Endothelial cell of umbilical vein (primary cell): ENCODE measurements around the gene KCNMA1. TPM values are rescaled to one million over a fixed set of nuclear protein-coding genes. Genes with fewer than 3 reads are reported as not detected.
"Not testable (repeated sequence)": the region's sequence is repeated elsewhere in the genome, so short reads cannot be mapped to it uniquely, and the experiment has no call there.

Experiments
- BruUV-seq: library from RNA; stranded (reverse); fragments of 400-500 nt; replicated peaks from 2 replicates; lab custom pipeline; 2021; lab: Mats Ljungman, UMichigan
- CTCF ChIA-PET: fragments of 300-600, 350-600 bp; sonication (Branson Sonifier 250); formaldehyde crosslinking; loops from one replicate; lab custom pipeline; 2021; ENCODE audit warnings: antibody characterized with exemption, inconsistent platforms; lab: Charles Lee
- POLR2A ChIA-PET: fragments of 300-600, 350-600 bp; sonication (Branson Sonifier 250); formaldehyde crosslinking; loops from one replicate; lab custom pipeline; 2021; ENCODE audit warnings: antibody characterized with exemption, inconsistent platforms; lab: Charles Lee
- DNase-seq: peaks from one replicate; pipeline ENCODE4 v3.0.0-alpha.2; 2011; ENCODE audit warnings: low read depth, low spot score
- FAIRE-seq: peaks from 2 replicates; lab custom pipeline; 2011; peaks lifted over from hg19 to GRCh38; lab: Jason Lieb, UNC
- H2AFZ ChIP-seq: 2 replicates; pipeline ENCODE4 v1.6.0; 2012; ENCODE audit warnings: low read depth, low read length, control low read depth, inconsistent platforms
- H3K27ac ChIP-seq: 2 replicates; pipeline ENCODE4 v1.5.1; 2011; ENCODE audit warnings: low read depth, mild to moderate bottlenecking, control low read depth, low read length, moderate library complexity; ENCODE audit not compliant: insufficient read depth
- H3K27me3 ChIP-seq, 2 experiments: 2 replicates each; pipeline versions ENCODE4 v1.6.0 to v1.6.1; 2011; ENCODE audit warnings: low read length in 2 of 2, mixed read lengths in 1 of 2; ENCODE audit not compliant: control insufficient read depth in 2 of 2, insufficient read depth in 2 of 2
- H3K36me3 ChIP-seq, 2 experiments: 2 replicates in 1 of 2; 3 replicates in 1 of 2; pipeline ENCODE4 v1.5.1; 2011; ENCODE audit warnings: low read length in 2 of 2, mild to moderate bottlenecking in 1 of 2, moderate library complexity in 1 of 2; ENCODE audit not compliant: control insufficient read depth in 2 of 2, insufficient read depth in 2 of 2; ENCODE audit errors: extremely low read depth in 1 of 2
- H3K4me1 ChIP-seq: 3 replicates; pipeline ENCODE4 v1.5.1; 2011; ENCODE audit warnings: mild to moderate bottlenecking, low read length; ENCODE audit not compliant: control insufficient read depth, insufficient read depth; ENCODE audit errors: extremely low read depth
- H3K4me2 ChIP-seq: 2 replicates; pipeline ENCODE4 v1.6.1; 2011; ENCODE audit warnings: low read length, control low read depth, mixed read lengths; ENCODE audit not compliant: insufficient read depth
- H3K4me3 ChIP-seq, 3 experiments: fragments of 200-600 bp in 1 of 3; sonication (generic), shearing (Covaris generic) in 1 of 3; replicated peaks in 1 of 3; 2 replicates each; pipeline ENCODE4 v1.5.1; 2011 to 2016; ENCODE audit warnings: control low read depth in 3 of 3, low read length in 3 of 3, mild to moderate bottlenecking in 2 of 3, inconsistent platforms in 1 of 3, low read depth in 1 of 3, moderate library complexity in 1 of 3; ENCODE audit not compliant: insufficient read depth in 1 of 3
- H3K79me2 ChIP-seq: 2 replicates; pipeline ENCODE4 v1.6.0; 2012; ENCODE audit warnings: low read length, inconsistent platforms; ENCODE audit not compliant: control insufficient read depth, insufficient read depth
- H3K9ac ChIP-seq: replicated peaks from 2 replicates; pipeline ENCODE3; 2011; ENCODE audit warnings: low read length, control low read depth; ENCODE audit not compliant: insufficient read depth; ENCODE audit errors: extremely low read depth
- H3K9me1 ChIP-seq: replicated peaks from 3 replicates; pipeline ENCODE4 v1.6.0; 2011; ENCODE audit warnings: mild to moderate bottlenecking, low read length; ENCODE audit not compliant: control insufficient read depth, insufficient read depth; ENCODE audit errors: extremely low read depth
- H3K9me3 ChIP-seq: replicated peaks from 2 replicates; pipeline ENCODE4 v1.5.1; 2012; ENCODE audit warnings: low read length, inconsistent platforms; ENCODE audit not compliant: control insufficient read depth, insufficient read depth
- H4K20me1 ChIP-seq: replicated peaks from 2 replicates; pipeline ENCODE3; 2011; ENCODE audit warnings: mild to moderate bottlenecking, low read length; ENCODE audit not compliant: control insufficient read depth, insufficient read depth; ENCODE audit errors: extremely low read depth
- EZH2 ChIP-seq: IDR thresholded peaks from 2 replicates; pipeline ENCODE4 v1.6.1; 2012; ENCODE audit warnings: borderline replicate concordance, low read depth, mild to moderate bottlenecking, moderate library complexity, low read length, inconsistent platforms; ENCODE audit not compliant: severe bottlenecking
- FOS ChIP-seq: IDR thresholded peaks from 2 replicates; pipeline ENCODE4 v1.6.1; 2011; ENCODE audit warnings: mild to moderate bottlenecking, low read length, moderate library complexity, borderline replicate concordance; ENCODE audit not compliant: insufficient read depth
- GATA2 ChIP-seq: IDR thresholded peaks from 2 replicates; pipeline ENCODE4 v1.7.0; 2011; ENCODE audit warnings: low read depth, mild to moderate bottlenecking, moderate library complexity, mixed read lengths, low read length; ENCODE audit not compliant: insufficient read length, insufficient read depth
- JUN ChIP-seq: IDR thresholded peaks from 2 replicates; pipeline ENCODE4 v1.6.1; 2011; ENCODE audit warnings: borderline replicate concordance, low read depth; ENCODE audit not compliant: insufficient read length, insufficient read depth
- MYC ChIP-seq: IDR thresholded peaks from one replicate; pipeline ENCODE4 v1.6.1; 2011; ENCODE audit warnings: mild to moderate bottlenecking, low read depth, low read length
- POLR2A ChIP-seq: IDR thresholded peaks from 2 replicates; pipeline ENCODE4 v1.6.1; 2012; ENCODE audit warnings: low read depth, mild to moderate bottlenecking, control low read depth, low read length
- POLR2AphosphoS5 ChIP-seq: IDR thresholded peaks from 2 replicates; pipeline ENCODE4 v1.6.1; 2012; ENCODE audit warnings: low read depth, mild to moderate bottlenecking, control low read depth, low read length, moderate library complexity; ENCODE audit not compliant: insufficient read depth
- dilution Hi-C: fragments of 300-500 bp; cut with MboI; formaldehyde crosslinking; loops from one replicate; pipeline ENCODE4 v1.15.0; 2019; ENCODE audit warnings: low sequenced_read_pairs; ENCODE audit not compliant: extremely low pct_ligation_motif_present
- intact Hi-C: fragments of 100-400 bp; cut with micrococcal nuclease; formaldehyde crosslinking; loops from one replicate; pipeline ENCODE4 v1.10.0; 2022
- polyA plus RNA-seq, 4 experiments: library from polyadenylated mRNA; depleted of rRNA in 3 of 4; stranded (reverse) in 3 of 4; unstranded in 1 of 4; fragments of >200 nt; gene quantifications; 2 replicates each; pipeline versions ENCODE4 v1.2.1 to v1.2.3, GENCODE V29; 2011 to 2012; ENCODE audit warnings: missing spikeins in 1 of 4
- total RNA-seq: library from RNA; stranded (reverse); gene quantifications from 2 replicates; pipeline ENCODE4 v1.2.3, GENCODE V29; 2021
- TF ChIP-seq, protein P1 (sequence below), 2 donors: IDR thresholded peaks; 1 replicate in 1 of 2; 2 replicates in 1 of 2; pipeline ENCODE4 v1.5.1; 2011; ENCODE audit warnings: low read length in 2 of 2, mild to moderate bottlenecking in 2 of 2, moderate library complexity in 2 of 2, control low read depth in 1 of 2, inconsistent platforms in 1 of 2, low read depth in 1 of 2; ENCODE audit not compliant: insufficient read depth in 1 of 2; ENCODE audit errors: extremely low read depth in 1 of 2
- TF ChIP-seq, protein P2 (sequence below): IDR thresholded peaks from 2 replicates; pipeline ENCODE4 v1.6.1; 2011; ENCODE audit not compliant: insufficient read depth, insufficient read length

Gene KCNMA1
- total and polyA plus RNA-seq, 2 donors (not counting 3 experiments of a cell fraction or from before 2014, with no cell fraction given) = 0.10 to 0.82 TPM

DNA sequence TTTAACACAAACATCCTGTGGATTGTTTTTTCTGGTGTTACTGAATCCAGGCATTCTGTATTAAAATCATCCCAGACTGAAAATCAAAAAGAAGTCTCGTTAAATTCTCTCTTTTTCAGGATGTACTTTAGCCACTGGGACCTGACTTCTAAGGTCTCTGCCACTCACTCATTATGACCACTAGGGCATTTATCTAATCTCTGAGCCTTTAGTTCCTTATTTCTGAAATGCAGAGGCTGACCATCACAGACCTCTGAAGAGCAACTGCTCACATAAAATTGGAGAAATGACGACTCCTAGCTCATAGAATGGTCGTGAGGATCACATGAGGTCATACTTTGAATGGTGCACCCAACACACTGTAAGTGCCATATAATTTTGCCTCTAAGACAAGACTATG, 63.2 kb downstream of the KCNMA1 start:
- Histone ChIP-seq H3K4me3 (no peak overlapping the region), H3K4me2 (no peak overlapping the region), H3K9me1 (no peaks in the 10 kb centered on the region), H3K36me3 (no peaks in the 10 kb centered on the region), H4K20me1 (no peaks in the 10 kb centered on the region), H3K27me3 (peaks cover 0 to 4% of the 10 kb centered on the region in 2 experiments), H3K4me1 (peaks cover 2% of the 10 kb centered on the region), H3K79me2 (no peaks in the 10 kb centered on the region), H3K9ac (no peak overlapping the region), H3K9me3 (no peaks in the 10 kb centered on the region), H3K27ac (no peak overlapping the region), H2AFZ (no peak overlapping the region)
- no peak for DNase-seq
- dilution Hi-C loops (no loop called here), intact Hi-C loops (no loop called here)
- no TSS peak for BruUV-seq
- POLR2A ChIA-PET = no interaction called here
- CTCF ChIA-PET = no interaction called here
- no peak for FAIRE-seq
- TF ChIP-seq EZH2 (no peak), GATA2 (no peak), POLR2A (no peak), FOS (no peak), JUN (no peak), POLR2AphosphoS5 (no peak), MYC (no peak)
- TF ChIP-seq, protein P1, sequence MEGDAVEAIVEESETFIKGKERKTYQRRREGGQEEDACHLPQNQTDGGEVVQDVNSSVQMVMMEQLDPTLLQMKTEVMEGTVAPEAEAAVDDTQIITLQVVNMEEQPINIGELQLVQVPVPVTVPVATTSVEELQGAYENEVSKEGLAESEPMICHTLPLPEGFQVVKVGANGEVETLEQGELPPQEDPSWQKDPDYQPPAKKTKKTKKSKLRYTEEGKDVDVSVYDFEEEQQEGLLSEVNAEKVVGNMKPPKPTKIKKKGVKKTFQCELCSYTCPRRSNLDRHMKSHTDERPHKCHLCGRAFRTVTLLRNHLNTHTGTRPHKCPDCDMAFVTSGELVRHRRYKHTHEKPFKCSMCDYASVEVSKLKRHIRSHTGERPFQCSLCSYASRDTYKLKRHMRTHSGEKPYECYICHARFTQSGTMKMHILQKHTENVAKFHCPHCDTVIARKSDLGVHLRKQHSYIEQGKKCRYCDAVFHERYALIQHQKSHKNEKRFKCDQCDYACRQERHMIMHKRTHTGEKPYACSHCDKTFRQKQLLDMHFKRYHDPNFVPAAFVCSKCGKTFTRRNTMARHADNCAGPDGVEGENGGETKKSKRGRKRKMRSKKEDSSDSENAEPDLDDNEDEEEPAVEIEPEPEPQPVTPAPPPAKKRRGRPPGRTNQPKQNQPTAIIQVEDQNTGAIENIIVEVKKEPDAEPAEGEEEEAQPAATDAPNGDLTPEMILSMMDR (IDR thresholded peaks at IDR 0.05; ENCODE audit: extremely low read depth in 1 of 2, insufficient read depth in 1 of 2, low read depth in 1 of 2, low read length in 2 of 2) = no peak
- TF ChIP-seq, protein P2, sequence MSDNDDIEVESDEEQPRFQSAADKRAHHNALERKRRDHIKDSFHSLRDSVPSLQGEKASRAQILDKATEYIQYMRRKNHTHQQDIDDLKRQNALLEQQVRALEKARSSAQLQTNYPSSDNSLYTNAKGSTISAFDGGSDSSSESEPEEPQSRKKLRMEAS = no peak

DNA sequence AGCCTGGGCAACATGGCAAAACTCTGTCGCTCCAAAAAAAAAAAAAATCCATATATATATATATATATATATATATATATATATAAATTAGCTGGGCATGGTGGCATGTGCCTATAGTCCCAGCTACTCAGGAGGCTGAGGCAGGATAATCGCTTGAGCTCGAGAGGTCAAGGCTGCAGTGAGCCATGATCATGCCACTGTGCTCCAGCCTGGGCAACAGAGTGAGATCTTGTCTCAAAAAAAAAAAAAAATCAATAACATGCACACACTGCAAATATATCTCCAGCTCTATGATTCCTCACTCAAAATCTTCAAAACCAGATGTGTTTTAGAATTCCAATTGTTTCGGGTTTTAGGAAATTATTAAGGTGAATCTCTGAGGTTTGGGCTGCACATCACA, 65.1 kb downstream of the KCNMA1 start:
- H2AFZ ChIP-seq, H3K27me3 ChIP-seq, H3K9me3 ChIP-seq, H4K20me1 ChIP-seq, H3K4me3 ChIP-seq, intact Hi-C loops, POLR2A ChIA-PET, DNase-seq, H3K4me2 ChIP-seq, H3K4me1 ChIP-seq, H3K9ac ChIP-seq, H3K9me1 ChIP-seq, H3K79me2 ChIP-seq, H3K36me3 ChIP-seq, BruUV-seq, H3K27ac ChIP-seq, dilution Hi-C loops, FAIRE-seq: not testable (repeated sequence)
- CTCF ChIA-PET = interaction anchor here (1.0 to 1.7 kb wide), 3 partner anchors 8 to 406 kb away, joined by 3 to 4 read pairs (median 3); no protein-coding TSS in a partner anchor
